ENCODE measurements around the gene PYDC1.

DNA sequence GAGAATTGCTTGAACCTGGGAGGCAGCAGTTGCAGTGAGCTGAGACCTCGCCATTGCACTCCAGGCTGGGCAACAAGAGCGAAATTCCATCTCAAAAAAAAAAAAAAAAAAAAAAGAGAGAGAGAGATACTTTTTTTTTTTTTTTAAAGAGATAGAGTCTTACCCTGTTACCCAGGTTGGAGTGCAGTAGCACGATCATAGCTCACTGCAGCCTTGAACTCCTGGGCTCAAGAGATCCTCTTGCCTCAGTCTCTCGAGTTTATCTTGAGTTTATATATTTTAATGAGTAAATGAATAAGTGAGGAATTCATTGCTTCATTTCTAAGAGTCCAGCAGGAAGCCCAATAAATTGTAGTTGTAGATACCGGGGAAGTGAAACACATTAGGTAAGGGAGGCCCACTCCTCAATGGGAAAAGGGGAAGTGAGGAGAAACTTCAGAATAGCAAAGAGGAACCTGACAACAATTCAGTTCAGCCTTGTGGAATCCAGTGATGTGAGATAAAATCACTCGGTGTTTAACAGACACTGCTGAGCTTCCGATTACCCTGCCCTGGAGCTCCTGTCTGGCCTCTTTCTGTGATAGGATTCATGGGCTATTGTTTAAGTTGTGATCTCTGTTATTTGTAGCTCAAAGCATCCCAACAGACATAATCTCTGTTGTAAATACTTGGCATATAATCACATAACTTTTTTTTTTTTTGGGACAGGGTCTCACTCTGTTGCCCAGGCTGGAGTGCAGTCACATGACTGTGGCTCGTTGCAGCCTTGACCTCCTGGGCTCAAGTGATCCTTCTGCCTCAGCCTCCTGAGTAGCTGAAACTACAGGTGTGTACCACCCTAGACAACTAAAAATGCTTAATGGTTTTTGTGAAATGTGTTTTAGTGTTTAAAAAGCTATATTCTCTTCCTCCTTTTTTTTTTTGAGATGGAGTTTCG is 27.1 kb upstream of the PYDC1 start:
- TF ChIP-seq CTCF (conservative IDR thresholded peaks at IDR 0.05; ENCODE audit: low read length) (no peak), EZH2phosphoT487 (IDR thresholded peaks at IDR 0.05; ENCODE audit: borderline replicate concordance) (no peak)
